HG03342 (cell line): Measurements from ENCODE around the gene GNAQ.

ENCODE experiments used
- ATAC-seq: cut with Tn5 transposase; IDR thresholded peaks from one replicate; pipeline ENCODE4 v1.9.1; 2021; ENCODE audit warnings: mild to moderate bottlenecking, moderate library complexity; ENCODE audit not compliant: unreplicated experiment

The GNAQ gene

DNA sequence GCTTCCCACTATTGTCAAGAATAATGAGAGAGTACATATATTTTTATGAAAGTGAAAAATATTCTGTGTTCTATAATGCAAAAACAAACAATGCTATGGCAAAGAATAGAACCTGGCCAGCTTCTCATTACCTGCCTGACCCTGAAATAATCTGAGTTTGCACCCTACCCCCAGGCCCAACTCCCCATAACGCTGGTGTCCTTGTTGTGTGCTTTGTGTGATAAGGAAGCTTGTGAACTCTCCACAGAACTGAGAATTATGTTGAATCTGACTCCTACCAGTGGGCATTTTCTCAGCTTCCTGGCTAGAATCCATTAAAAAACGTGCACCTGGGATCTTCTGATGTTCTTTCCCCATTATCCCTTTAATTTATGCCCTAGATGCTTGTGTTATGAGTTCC lies 205.5 kb downstream of the GNAQ start:
- no peak for ATAC-seq

DNA sequence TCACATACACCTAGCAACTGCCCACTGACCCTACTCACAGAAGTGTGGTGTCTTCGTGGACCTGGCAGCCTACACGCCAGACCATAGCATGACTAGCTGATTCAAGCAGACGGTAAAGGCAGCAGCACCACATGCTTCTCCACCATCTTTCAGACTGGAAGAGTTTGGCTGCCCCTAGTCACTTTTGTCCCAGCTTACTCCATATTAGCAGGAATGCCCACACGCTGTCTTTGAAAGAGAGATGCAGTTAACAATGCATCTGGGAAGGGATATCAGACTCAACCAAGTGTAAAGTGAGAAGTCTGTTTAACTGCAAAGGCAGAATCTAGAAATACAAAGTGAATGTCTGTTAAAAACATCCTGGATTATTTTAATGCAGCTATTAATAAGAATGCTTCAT lies 206.2 kb downstream of the GNAQ start:
- ATAC-seq: no peak

DNA sequence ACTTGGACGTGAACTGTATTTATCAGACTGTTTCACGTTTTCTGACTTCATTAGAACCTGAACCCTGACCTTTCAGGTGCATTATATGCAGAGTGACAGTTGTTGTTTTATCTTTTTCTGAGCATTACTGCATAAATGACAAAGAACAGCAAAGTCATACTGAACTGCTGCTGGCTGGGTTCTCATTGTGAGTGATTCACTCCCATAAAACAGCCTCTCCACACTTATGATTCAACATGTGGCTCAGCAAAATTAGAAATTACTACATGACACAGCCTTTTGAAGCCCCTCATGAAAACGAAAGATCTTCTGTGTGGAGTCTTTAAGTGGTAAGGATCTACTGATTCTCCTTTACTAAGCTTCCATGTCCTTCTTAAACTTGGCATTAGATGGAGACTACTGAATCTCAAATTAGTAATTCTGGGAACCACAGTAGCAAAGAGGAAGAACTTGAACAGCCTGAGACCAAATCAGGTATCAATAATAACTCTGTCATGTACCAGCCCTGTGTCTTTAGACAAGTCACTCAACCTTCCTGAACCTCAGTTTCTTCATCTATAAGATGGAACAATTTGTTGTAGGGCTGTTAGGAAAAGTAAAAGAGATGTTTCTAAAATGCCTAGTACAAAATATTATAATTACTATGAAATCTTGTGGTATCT lies 211.2 kb downstream of the GNAQ start:
- ATAC-seq: no peak

DNA sequence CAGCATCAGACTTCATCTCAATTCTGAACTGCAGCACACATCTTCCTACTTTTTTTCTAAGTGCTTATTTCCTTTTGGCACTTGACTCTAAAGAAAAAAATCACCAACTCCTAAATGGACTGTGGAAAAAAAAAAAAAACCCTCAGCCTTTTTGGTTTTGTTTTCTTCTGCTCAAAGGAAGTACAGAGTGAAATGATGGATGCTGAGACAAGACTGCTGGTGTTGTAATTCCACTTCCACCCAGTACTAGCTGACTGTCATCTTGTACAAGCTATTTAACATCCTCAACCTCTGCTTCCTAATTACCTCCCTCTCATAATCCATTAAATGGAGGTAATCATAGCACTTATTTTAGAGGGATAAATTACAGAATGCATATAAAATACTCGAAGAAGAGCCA lies 212.0 kb downstream of the GNAQ start:
- no peak for ATAC-seq

DNA sequence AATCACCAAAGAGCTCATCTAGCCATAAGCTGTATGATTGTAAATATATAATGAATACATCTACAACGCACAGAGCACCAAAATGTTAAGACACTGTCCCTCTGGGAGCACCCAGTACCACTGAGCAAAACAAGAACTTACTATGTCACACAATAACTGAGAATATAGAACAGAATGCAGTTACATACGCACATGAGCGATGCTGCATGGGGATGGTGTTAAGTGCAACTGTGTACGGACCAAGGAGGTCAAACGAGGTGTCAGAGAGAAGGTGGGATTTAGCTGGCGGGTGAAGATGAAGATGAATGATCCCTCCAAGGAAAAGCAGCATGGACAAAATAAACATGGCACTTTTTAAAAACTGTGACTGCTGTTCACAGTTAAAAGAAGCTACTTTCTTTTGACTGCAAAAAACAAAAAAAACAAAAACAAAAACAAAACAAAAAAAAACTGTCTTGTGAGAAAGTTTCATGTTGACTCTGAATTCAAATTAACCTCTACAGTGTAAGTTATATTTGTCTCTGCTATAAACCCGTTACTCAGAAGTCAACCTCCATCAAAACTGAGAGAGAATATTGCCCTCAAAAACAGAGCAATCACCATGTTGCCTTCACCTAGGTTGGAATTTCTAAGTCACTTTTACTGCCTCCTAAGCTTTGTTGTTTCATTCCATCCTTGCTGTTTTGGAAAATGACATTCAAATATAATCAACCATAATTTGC lies 213.9 kb downstream of the GNAQ start:
- ATAC-seq: no peak

DNA sequence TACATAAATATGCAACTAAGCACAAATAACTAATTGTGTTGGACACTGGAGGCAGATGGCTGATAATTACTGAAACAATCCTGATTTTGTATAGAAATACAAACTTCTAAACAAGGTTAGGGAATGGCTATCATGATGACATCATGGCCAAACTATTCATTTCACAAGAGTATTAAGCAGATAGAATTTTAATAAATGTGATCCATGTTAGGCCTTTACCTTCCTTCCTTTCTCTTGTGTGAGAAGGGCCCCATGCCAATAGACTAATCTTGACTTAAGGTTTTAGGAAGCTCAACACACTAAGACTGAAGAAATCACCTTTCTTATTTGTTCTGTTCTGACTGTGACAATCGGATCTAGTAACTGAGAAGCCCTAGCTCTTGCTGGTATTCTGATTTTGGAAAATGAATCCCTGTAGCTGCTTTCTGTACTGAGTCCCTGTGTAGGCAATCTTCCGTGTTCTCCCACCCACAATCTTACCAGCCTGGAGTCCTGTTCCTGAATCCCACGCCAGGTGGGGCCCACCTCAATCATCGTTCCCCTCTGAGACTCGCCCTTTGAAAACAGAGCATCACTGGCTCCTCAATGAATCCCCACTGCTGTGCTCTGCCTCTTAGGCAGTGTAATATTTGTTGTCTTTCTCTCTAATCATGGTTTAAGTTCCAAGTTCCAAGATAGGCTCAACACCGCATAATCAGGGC lies 214.8 kb downstream of the GNAQ start:
- no peak for ATAC-seq

DNA sequence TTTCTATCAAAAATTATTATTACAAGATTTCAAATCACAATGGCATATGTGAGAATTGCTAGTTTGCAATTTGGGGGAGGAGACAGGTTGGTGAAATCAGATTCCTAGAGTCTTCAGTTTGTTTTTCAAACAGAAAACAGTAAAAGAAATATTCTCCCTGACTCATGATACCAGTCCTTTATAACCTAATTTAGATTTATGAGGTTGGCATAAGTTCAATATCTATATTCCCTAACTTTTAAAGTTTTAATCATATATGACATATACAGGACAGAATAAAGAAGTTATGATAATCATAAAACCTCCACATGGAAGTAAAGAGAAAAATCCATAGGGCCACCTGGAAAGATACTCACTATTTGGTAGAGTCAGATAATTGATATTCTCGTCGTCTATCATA lies 216.4 kb downstream of the GNAQ start:
- ATAC-seq: no peak

DNA sequence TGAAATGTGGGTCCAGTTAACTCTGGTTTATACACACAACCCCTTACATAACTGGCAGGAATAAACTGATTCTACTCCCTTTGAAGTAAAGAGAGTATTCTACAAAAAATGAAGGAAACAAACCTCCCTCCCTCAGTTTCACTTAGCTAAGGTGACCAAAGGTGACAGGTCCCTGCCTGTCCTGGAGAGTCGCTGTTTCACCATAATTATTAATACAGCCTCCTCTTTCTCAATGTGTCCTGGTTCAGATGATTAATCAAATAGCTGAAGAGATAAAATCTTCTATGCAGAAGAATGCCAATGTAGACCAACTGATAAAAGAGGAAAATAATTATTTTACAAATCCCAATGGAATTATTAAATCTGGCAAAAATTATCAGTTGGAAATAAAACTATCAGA lies 219.8 kb downstream of the GNAQ start:
- no peak for ATAC-seq

DNA sequence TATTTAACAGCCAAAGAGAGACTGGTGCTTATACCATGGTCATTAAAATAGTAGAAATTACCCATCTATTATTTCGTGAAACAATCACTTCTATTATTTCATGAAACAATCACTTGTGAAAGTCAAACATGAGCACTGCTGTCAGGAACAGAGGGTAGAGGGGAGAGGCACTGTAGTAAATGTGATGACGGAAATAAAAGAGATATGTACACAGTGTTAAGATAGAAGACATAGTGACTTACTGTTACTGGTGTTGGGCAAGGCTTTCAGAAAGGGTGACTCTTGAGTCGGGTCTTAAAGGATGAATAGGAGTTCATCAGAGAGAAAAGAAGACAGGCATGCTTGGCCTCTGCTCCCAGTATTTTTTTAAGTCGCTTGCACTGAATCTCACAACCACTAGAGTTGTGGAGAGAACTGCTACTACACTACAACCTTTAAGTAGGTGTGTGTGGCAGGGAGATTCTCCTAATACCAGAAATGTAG lies 220.9 kb downstream of the GNAQ start:
- no peak for ATAC-seq

DNA sequence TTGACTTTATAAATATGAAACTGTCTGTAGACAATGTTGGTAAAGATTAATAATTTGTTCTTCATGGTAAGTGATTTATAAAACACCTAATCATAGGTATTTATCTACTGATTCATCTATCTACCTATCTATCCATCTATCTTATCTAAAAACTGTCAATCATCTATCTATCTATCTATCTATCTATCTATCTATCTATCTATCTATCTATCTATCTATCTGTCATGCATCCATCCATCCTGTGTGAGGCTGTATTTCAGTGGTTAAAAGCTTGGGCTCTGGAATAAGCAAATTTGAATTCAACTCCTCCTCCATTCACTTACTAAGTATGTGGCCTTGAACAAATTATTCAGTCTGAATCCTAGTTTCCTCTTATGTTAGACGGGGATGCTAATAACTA lies 221.6 kb downstream of the GNAQ start:
- no peak for ATAC-seq

DNA sequence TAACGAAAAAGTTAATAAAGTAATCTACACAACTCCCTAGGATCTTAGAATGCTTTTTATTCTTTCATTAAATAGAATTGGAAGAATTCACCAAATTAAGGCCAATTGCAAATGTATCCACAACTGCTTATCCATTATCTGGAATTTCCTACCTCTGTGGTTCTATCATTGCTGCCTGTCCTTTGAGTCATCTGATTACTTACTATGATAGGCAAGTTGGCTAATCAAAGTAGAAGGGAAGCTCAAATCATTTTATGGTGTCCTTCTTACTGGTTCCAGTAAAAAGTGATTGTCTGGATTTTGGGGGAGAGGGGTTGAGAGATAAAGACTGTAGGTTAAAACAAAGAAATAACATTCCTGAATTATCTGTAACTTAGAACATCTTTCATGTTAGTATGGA lies 222.1 kb downstream of the GNAQ start:
- ATAC-seq: no peak

DNA sequence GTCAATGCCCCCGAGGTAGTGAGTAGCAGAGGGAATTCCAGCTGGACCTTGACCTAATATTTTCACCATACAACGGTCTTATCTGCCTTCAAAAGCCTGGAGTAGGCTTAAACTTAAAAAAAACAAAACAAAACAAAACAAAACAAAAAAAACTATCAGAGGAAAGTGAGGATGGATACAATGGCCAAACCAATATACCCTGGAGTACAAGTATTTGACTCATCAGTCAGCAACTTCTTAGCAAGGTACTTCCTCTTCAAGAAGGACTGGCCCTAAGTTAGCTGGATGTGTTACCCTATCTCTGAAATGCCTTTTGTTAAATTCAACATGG lies 222.9 kb downstream of the GNAQ start:
- ATAC-seq: no peak

DNA sequence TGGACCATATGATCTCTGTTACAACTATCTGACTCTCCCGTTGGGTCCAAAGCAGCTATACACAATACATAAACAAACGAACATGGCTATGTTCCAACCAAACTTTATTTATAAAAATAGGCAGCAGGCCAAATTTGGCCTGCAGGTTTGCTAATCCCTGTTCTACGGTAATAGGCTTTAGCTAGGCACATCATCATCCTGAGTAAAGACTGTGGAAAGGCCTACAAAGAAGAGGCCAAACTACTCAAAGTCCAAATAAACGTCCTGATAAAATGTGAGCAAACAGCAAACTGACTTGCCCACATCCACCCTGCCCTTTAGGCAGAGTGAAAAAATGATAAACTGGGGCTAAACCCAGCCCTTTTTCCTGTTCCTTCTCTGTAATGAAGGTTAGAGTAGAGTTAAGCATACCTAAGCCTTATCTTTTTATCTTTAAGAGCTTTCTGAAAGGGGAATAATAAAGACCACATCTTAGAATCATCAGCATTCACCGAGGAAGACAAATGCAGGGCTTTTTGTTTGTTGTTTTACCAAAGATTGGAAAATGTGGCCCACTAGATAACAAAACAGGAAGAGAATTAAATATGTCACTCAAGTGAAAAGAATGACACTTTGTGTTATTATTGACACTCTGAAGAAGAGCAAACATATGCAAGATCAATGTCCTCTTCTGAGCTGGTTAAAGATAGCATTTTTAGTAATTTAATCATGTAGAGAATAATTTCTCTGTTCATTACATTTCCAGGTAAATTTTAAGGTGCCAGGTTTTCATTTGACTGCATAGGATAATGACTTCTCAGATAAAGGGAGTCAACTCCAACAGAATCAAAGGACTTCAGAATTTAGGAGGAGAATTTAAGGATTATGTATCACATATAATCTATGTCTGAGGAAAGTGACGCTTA lies 223.5 kb downstream of the GNAQ start:
- ATAC-seq: no peak

DNA sequence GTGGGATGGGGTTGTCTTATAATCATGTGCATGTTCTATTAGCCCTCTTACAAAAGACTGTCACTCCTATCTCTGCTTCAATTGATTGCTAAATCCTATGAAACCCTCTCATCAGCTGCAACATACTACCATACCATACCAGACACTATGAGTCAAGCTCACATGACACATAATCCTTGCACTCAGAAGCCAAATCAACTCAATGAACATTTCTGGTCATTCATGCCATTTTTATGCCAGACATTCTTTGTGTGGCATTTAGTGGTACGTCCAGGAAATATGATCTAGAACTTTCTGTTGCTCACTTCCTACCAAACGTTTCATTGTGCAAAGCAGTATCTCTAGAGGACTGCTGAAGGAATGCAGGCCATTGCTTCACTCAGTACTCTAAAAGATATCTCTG lies 224.3 kb downstream of the GNAQ start:
- ATAC-seq: no peak

DNA sequence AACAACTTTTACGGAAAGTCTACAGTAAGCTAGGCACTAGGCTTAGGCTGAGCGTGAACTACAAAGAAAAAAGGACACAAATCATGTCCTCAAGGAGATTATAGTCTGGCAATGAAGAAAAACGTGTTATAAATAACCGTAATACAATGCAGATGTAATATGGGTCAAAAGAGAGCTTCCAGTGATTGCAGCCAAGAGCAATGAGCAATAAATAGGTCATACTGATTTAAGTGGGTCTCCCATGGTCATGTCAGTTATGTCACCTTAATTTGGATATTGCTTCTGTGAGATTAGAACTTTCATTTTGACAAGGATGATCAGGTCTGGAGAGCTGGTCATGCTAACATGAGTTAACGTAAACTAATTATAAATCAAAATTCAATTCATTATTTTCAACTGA lies 224.9 kb downstream of the GNAQ start:
- ATAC-seq: no peak

DNA sequence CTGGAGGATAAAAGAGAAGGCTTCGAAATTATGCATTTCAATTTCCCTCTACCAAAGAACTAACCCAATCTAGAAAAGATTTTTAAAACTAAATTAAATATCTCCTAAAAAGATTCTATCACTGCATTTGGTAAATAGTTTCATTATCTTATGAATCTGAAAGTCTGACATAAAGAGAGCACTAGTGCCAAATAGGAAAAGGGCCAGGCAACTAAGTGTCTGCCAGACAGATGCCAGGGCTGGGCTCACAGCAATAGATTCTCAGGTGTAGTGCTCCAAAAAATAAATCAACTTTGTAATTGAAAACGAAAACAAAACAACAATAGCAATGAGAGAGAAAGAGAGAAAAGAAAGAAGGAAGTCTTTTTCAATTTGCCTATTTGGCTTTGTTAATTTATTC lies 225.8 kb downstream of the GNAQ start:
- ATAC-seq: no peak

DNA sequence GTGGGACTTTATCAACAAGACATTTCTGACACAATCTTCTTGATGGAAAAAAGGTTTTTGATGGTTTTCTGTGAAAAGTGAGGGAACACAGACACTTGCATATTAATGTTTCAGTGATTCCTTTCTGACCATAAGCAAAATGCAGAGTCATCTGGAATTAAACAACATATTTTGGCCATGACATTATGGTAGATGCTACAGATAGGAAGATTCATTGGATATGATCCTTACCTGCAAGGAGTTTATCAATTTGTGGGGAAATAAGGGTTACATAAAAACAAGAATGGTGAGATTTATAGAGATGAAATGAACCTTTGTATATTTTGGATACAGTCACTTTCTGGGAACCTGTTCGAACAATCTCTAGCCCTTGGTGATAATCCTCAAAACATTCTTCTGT lies 228.2 kb downstream of the GNAQ start:
- ATAC-seq: no peak

DNA sequence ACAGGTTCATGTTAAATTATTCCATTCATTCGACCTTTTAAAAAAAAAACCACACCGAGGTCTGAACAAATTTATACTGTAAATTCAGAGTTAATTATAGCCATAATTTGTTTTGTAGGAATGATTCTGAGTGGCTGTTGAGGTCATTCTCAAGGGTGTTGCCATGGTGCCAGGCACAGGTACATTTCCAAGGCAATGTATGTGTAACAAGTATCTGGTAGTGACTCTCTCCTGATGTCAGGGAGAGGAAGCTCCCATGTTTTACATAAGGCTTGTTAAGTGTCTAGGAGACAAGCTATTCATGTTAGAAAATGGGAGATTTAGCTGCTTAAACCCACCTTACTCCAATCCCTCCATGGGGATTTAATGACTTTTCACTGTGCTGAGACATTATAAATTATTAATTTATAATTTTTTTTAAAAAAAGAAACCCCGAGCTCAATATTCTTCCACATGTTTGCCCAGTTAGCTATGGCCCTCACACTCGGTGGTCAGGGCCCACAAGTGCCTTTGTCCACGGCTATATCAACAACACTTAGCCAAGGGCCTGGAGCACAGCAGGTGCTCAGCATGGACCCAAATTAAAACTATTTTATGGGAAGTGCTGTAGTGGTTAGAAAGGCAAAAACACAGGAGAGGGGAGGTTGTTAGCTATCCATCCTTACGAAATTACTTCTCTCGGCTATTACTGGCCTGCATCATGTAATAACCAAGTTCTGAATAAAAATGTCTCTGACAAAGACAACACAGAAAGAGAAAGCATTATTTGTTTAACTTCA lies 228.9 kb downstream of the GNAQ start:
- no peak for ATAC-seq

DNA sequence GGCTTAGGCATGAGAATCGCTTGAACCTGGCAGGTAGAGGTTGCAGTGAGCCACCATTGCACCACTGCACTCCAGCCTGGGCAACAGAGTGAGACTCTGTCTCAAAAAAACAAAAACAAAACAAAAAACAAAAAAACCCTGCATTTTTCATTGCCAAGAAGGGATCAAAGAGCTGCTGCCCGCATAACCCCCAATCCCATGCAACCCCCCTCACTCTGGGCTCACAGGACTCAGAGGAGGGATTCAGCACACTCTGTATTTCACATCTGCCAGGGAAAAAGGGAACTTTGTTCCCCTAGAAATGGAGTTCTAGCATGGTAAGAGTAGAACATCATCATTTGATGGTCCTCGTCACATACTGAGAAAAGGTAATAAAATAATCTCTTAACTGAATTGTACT lies 229.5 kb downstream of the GNAQ start:
- no peak for ATAC-seq

DNA sequence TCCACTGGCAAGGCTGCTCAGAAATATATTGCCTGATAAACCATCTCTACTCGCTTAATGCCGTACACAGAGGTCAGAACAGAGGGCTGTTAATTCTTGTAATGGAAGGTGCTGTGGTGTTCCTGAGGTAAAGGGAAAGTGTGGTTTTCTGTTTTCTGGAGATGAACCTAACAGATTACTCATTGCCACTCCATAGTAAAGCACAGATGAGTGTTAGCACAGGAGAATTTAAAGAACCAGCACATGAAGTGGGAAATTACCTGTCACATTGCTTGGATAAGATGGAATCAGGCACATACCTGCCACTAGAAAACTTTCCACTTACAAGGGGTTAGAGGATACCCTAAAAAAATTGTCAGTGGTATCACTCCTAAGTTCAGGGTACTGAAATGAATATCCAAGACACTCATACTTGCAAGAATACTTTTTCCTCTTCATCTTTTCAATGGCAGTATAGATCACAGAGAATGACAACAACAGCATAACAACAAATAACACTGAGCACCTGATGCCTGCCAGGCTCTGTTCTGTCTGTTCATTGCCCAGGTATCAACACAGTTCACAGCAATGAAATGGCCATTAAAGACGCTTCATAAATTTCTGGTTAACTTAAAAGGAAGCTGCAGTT lies 230.6 kb downstream of the GNAQ start:
- ATAC-seq: no peak
